Measurements from ENCODE around the gene MARCHF11. TPM values are rescaled to one million over a fixed set of nuclear protein-coding genes. Genes with fewer than 3 reads are reported as not detected.

MARCHF11 gene
- total and polyA plus RNA-seq, 4 donors: not detected

- no peak for ATAC-seq (ENCODE audit: insufficient read depth, low FRiP score)
- Histone ChIP-seq H3K36me3 (ENCODE audit: control insufficient read depth in 4 of 4, insufficient read depth in 4 of 4, low read length in 4 of 4) (no peaks in the 10 kb centered on the region), H3K9ac (ENCODE audit: insufficient read depth in 1 of 2, low read length in 2 of 2) (no peak overlapping the region), H3K4me1 (ENCODE audit: control insufficient read depth in 5 of 5, insufficient read depth in 5 of 5, low read length in 5 of 5) (peaks cover 0 to 5% (median 0%) of the 10 kb centered on the region in 5 donors), H3K27ac (ENCODE audit: low read depth in 1 of 2, low read length in 1 of 2) (no peak overlapping the region), H3K9me3 (ENCODE audit: control insufficient read depth in 4 of 4, insufficient read depth in 3 of 4, low read length in 3 of 4) (no peaks in the 10 kb centered on the region), H3K27me3 (ENCODE audit: control insufficient read depth in 3 of 3, insufficient read depth in 3 of 3, low read length in 2 of 3) (peaks cover 0 to 2% (median 0%) of the 10 kb centered on the region in 3 donors), H3K4me3 (no peak overlapping the region)
- DNase-seq: peak; percentile 23 to 81 (median 71)
- TF ChIP-seq CTCF (IDR thresholded peaks at IDR 0.05; ENCODE audit: control extremely low read depth, extremely low read depth): peak; percentile 37
- 0 to 2% methylated on average over 5 of the region's 5 CpGs for WGBS, 2 donors
Measured at GRCh38 chr5:16160706-16161105, 18.9 kb downstream of the MARCHF11 start.

GRCh38 chr5:16159636-16160035 is 20.0 kb downstream of the MARCHF11 start:
- DNase-seq (no peak), ATAC-seq (ENCODE audit: insufficient read depth, low FRiP score) (no peak)
- H3K9me3 ChIP-seq (ENCODE audit: control insufficient read depth in 4 of 4, insufficient read depth in 3 of 4, low read length in 3 of 4): no peaks in the 10 kb centered on the region
- H3K27me3 ChIP-seq (ENCODE audit: control insufficient read depth in 3 of 3, insufficient read depth in 3 of 3, low read length in 2 of 3): peaks cover 0 to 2% (median 0%) of the 10 kb centered on the region in 3 donors
- no peak overlapping the region for H3K4me3 ChIP-seq
- no peak overlapping the region for H3K9ac ChIP-seq (ENCODE audit: insufficient read depth in 1 of 2, low read length in 2 of 2)
- WGBS, 2 donors: 76 to 84% methylated on average over 2 of the region's 2 CpGs
- peaks cover 0 to 8% (median 0%) of the 10 kb centered on the region in 5 donors for H3K4me1 ChIP-seq (ENCODE audit: control insufficient read depth in 5 of 5, insufficient read depth in 5 of 5, low read length in 5 of 5)
- no peaks in the 10 kb centered on the region for H3K36me3 ChIP-seq (ENCODE audit: control insufficient read depth in 4 of 4, insufficient read depth in 4 of 4, low read length in 4 of 4)
- no peak for TF ChIP-seq CTCF (IDR thresholded peaks at IDR 0.05; ENCODE audit: control extremely low read depth, extremely low read depth)
- no peak overlapping the region for H3K27ac ChIP-seq (ENCODE audit: low read depth in 1 of 2, low read length in 1 of 2)

GRCh38 chr5:16156152-16156551 is 23.4 kb downstream of the MARCHF11 start:
- Histone ChIP-seq H3K36me3 (ENCODE audit: control insufficient read depth in 4 of 4, insufficient read depth in 4 of 4, low read length in 4 of 4) (no peaks in the 10 kb centered on the region), H3K4me3 (no peak overlapping the region), H3K9ac (ENCODE audit: insufficient read depth in 1 of 2, low read length in 2 of 2) (no peak overlapping the region), H3K4me1 (ENCODE audit: control insufficient read depth in 5 of 5, insufficient read depth in 5 of 5, low read length in 5 of 5) (peaks cover 0 to 8% (median 0%) of the 10 kb centered on the region in 5 donors), H3K27me3 (ENCODE audit: control insufficient read depth in 3 of 3, insufficient read depth in 3 of 3, low read length in 2 of 3) (no peaks in the 10 kb centered on the region), H3K27ac (ENCODE audit: low read depth in 1 of 2, low read length in 1 of 2) (no peak overlapping the region), H3K9me3 (ENCODE audit: control insufficient read depth in 4 of 4, insufficient read depth in 3 of 4, low read length in 3 of 4) (peaks cover 0 to 2% (median 0%) of the 10 kb centered on the region in 4 donors)
- ATAC-seq (ENCODE audit: insufficient read depth, low FRiP score) (no peak), DNase-seq (peak in 1 of 3 donors; percentile 12)
- TF ChIP-seq CTCF (IDR thresholded peaks at IDR 0.05; ENCODE audit: control extremely low read depth, extremely low read depth): no peak
- 67 to 85% methylated on average over 1 of the region's 1 CpG for WGBS, 2 donors
